HepG2 (cell line): ENCODE measurements around the gene IWS1. TPM values are rescaled to one million over a fixed set of nuclear protein-coding genes. Genes with fewer than 3 reads are reported as not detected.

ENCODE experiments used
- ATAC-seq: fragments of 200-7000 bp; cut with Tn5 transposase; 3 replicates; pipeline ENCODE4 v1.9.1; 2020; ENCODE audit warnings: mild to moderate bottlenecking, moderate library complexity
- BruUV-seq: library from RNA; stranded (reverse); fragments of 400-500 nt; replicated peaks from 2 replicates; lab custom pipeline; 2021; lab: Mats Ljungman, UMichigan
- CTCF ChIA-PET: fragments of 300-600 bp; formaldehyde crosslinking; extraction: SDS; loops from one replicate; lab custom pipeline; 2021; ENCODE audit warnings: low total read pairs, inconsistent platforms, low intra/inter-chr PET ratio; lab: Yijun Ruan, JAX
- POLR2A ChIA-PET: fragments of 350-600 bp; sonication (Branson Sonifier 250); formaldehyde crosslinking; loops from one replicate; lab custom pipeline; 2020; ENCODE audit warnings: antibody characterized with exemption, inconsistent platforms; lab: Yijun Ruan, JAX
- DNase-seq: peaks from one replicate; pipeline ENCODE4 v3.0.0-alpha.2; 2015; ENCODE audit warnings: low spot score
- FAIRE-seq: peaks from 3 replicates; lab custom pipeline; 2011; peaks lifted over from hg19 to GRCh38; lab: Jason Lieb, UNC
- H2AFZ ChIP-seq: one replicate; pipeline ENCODE4 v1.6.1; 2011; ENCODE audit warnings: low read length, inconsistent platforms
- H3K27ac ChIP-seq: fragments of 300-600 bp; 3 replicates; pipeline ENCODE4 v1.8.0; 2011; ENCODE audit warnings: mixed run types, mild to moderate bottlenecking, mixed read lengths, low read length, inconsistent platforms; ENCODE audit not compliant: insufficient read depth; ENCODE audit errors: extremely low read length
- H3K27me3 ChIP-seq, 2 experiments: fragments of 200-600 bp in 1 of 2; 2 replicates in 1 of 2; 3 replicates in 1 of 2; pipeline versions ENCODE4 v1.6.0 to v1.8.0; 2011; ENCODE audit warnings: low read length in 2 of 2, mild to moderate bottlenecking in 2 of 2, moderate library complexity in 2 of 2, inconsistent platforms in 1 of 2; ENCODE audit not compliant: insufficient read depth in 2 of 2, control insufficient read depth in 1 of 2
- H3K36me3 ChIP-seq, 2 experiments: fragments of 200-600 bp in 1 of 2; replicated peaks in 1 of 2; 2 replicates in 1 of 2; 3 replicates in 1 of 2; pipeline versions ENCODE4 v1.5.1 to v1.8.0; 2011; ENCODE audit warnings: low read length in 2 of 2, inconsistent platforms in 1 of 2; ENCODE audit not compliant: insufficient read depth in 2 of 2, control insufficient read depth in 1 of 2
- H3K4me1 ChIP-seq: 2 replicates; pipeline ENCODE4 v1.5.1; 2012; ENCODE audit warnings: low read length, inconsistent platforms; ENCODE audit not compliant: insufficient read depth
- H3K4me2 ChIP-seq: 2 replicates; pipeline ENCODE4 v1.6.0; 2011; ENCODE audit warnings: low read depth, low read length, inconsistent platforms
- H3K4me3 ChIP-seq, 3 experiments: fragments of 200-600 bp in 1 of 3; sonication (generic), shearing (Covaris generic) in 1 of 3; replicated peaks in 1 of 3; 2 replicates each; pipeline ENCODE4 v1.5.1; 2011 to 2016; ENCODE audit warnings: low read length in 3 of 3, inconsistent platforms in 2 of 3, low read depth in 2 of 3, mild to moderate bottlenecking in 2 of 3, control low read depth in 1 of 3, mixed read lengths in 1 of 3; ENCODE audit not compliant: insufficient read depth in 1 of 3
- H3K79me2 ChIP-seq: one replicate; pipeline ENCODE4 v1.6.1; 2011; ENCODE audit warnings: low read length, inconsistent platforms; ENCODE audit not compliant: insufficient read depth
- H3K9ac ChIP-seq: 2 replicates; pipeline ENCODE4 v1.6.0; 2011; ENCODE audit warnings: mild to moderate bottlenecking, low read depth, low read length, inconsistent platforms; ENCODE audit not compliant: insufficient read depth
- H3K9me3 ChIP-seq: 2 replicates; pipeline ENCODE4 v1.5.1; 2012; ENCODE audit warnings: mild to moderate bottlenecking, low read length
- H4K20me1 ChIP-seq: 2 replicates; pipeline ENCODE4 v1.6.0; 2011; ENCODE audit warnings: inconsistent platforms, mild to moderate bottlenecking, low read length, moderate library complexity; ENCODE audit not compliant: insufficient read depth
- E2F2 ChIP-seq: sonication (generic); formaldehyde crosslinking; IDR thresholded peaks from 2 replicates; pipeline ENCODE4 v1.4.0; 2020; ENCODE audit warnings: missing genetic modification reagents, borderline replicate concordance
- FOSL1 ChIP-seq: sonication (generic); formaldehyde crosslinking; IDR thresholded peaks from 2 replicates; pipeline ENCODE4 v1.9.0; 2021; ENCODE audit warnings: missing genetic modification reagents, borderline replicate concordance
- FOXO4 ChIP-seq: sonication (generic); formaldehyde crosslinking; conservative IDR thresholded peaks from 2 replicates; pipeline ENCODE4 v1.8.1; 2023; ENCODE audit warnings: missing genetic modification reagents
- HINFP ChIP-seq: sonication (generic); formaldehyde crosslinking; IDR thresholded peaks from 2 replicates; pipeline ENCODE4 v1.4.0; 2020; ENCODE audit warnings: low read depth, mild to moderate bottlenecking, missing genetic modification reagents
- JDP2 ChIP-seq: sonication (generic); formaldehyde crosslinking; IDR thresholded peaks from 2 replicates; pipeline ENCODE4 v1.8.1; 2022; ENCODE audit warnings: missing genetic modification reagents, borderline replicate concordance
- KDM5B ChIP-seq: sonication (generic); formaldehyde crosslinking; IDR thresholded peaks from 2 replicates; pipeline ENCODE4 v1.4.0; 2020; ENCODE audit warnings: missing genetic modification reagents, mild to moderate bottlenecking, borderline replicate concordance
- KLF9 ChIP-seq: IDR thresholded peaks from 2 replicates; pipeline ENCODE4 v1.6.1; 2016; ENCODE audit warnings: low read depth
- PLRG1 ChIP-seq: fragments of 450-650 bp; conservative IDR thresholded peaks from 2 replicates; pipeline ENCODE4 v1.6.1; 2016
- PPARG ChIP-seq: conservative IDR thresholded peaks from 2 replicates; pipeline ENCODE4 v1.6.1; 2016; ENCODE audit warnings: missing biosample characterization, missing genetic modification reagents
- PRMT3 ChIP-seq: sonication (generic); formaldehyde crosslinking; IDR thresholded peaks from 2 replicates; pipeline ENCODE4 v1.8.1; 2022; ENCODE audit warnings: low read depth, mild to moderate bottlenecking, moderate library complexity, missing genetic modification reagents, borderline replicate concordance
- RAD21 ChIP-seq: fragments of 450-650 bp; formaldehyde crosslinking; IDR thresholded peaks from 2 replicates; pipeline ENCODE4 v1.5.0; 2020; ENCODE audit warnings: mild to moderate bottlenecking
- SRSF4 ChIP-seq: fragments of 200-400 bp; formaldehyde crosslinking; IDR thresholded peaks from one replicate; pipeline ENCODE4 v1.6.1; 2018; ENCODE audit warnings: mild to moderate bottlenecking, low read depth, low read length, moderate library complexity; ENCODE audit not compliant: poor library complexity, severe bottlenecking
- TRIM24 ChIP-seq: sonication (generic); formaldehyde crosslinking; IDR thresholded peaks from 2 replicates; pipeline ENCODE4 v1.8.0; 2022; ENCODE audit warnings: mild to moderate bottlenecking, missing genetic modification reagents
- ZNF33B ChIP-seq: sonication (generic); formaldehyde crosslinking; IDR thresholded peaks from 2 replicates; pipeline ENCODE4 v1.5.1; 2020; ENCODE audit warnings: mild to moderate bottlenecking, missing genetic modification reagents
- ZNF354B ChIP-seq: sonication (generic); formaldehyde crosslinking; IDR thresholded peaks from 2 replicates; pipeline ENCODE4 v1.8.0; 2022; ENCODE audit warnings: mild to moderate bottlenecking, missing genetic modification reagents
- ZNF629 ChIP-seq: sonication (generic); formaldehyde crosslinking; conservative IDR thresholded peaks from 2 replicates; pipeline ENCODE4 v1.5.0; 2020; ENCODE audit warnings: missing genetic modification reagents
- WGBS: methylation state at CpG from one replicate; pipeline ENCODE4 v1.1.6; 2017; ENCODE audit warnings: low lambda C conversion rate; 5-methylcytosine and 5-hydroxymethylcytosine counted together
- in situ Hi-C: cut with HindIII; loops from 2 replicates; pipeline ENCODE4 v1.10.0; 2017; ENCODE audit warnings: low pct_unique_long_range_greater_than_20kb; ENCODE audit not compliant: extremely low pct_ligation_motif_present
- intact Hi-C: fragments of 100-400 bp; cut with micrococcal nuclease; formaldehyde crosslinking; loops from one replicate; pipeline ENCODE4 v1.10.0; 2022; ENCODE audit not compliant: unreplicated experiment
- polyA plus RNA-seq, 8 experiments: library from polyadenylated mRNA; depleted of rRNA in 3 of 8; stranded (reverse) in 7 of 8; unstranded in 1 of 8; fragments of >200 nt; fragmentation: Illumina TruSeq in 4 of 8; extraction: Trizol in 4 of 8; gene quantifications; 2 replicates each; pipeline versions ENCODE4 v1.2.1 to v1.2.3, GENCODE V29; 2011 to 2016; ENCODE audit warnings: low read depth in 4 of 8, missing spikeins in 1 of 8, mixed read lengths in 1 of 8; ENCODE audit not compliant: insufficient read depth in 1 of 8
- total RNA-seq, 5 experiments: library from RNA; depleted of rRNA; stranded (reverse); fragments of >200 nt; fragmentation: Illumina TruSeq; extraction: Trizol; gene quantifications; 2 replicates each; pipeline ENCODE4 v1.2.3, GENCODE V29; 2016; ENCODE audit warnings: low read depth in 1 of 5

The IWS1 gene
- total and polyA plus RNA-seq, 2 of the 13 experiments (the other 11 are each of a cell fraction or from before 2014, with no cell fraction given) = 28.9 to 62.3 TPM

GRCh38 chr2:127506510-127506909, 19.8 kb downstream of the IWS1 start:
- WGBS = 97% methylated on average over 1 of the region's 1 CpG
- CTCF ChIA-PET = no interaction called here
- Histone ChIP-seq H3K4me3 (no peak overlapping the region), H3K4me1 (peaks cover 35% of the 10 kb centered on the region), H3K27ac (no peak overlapping the region), H3K79me2 (peaks cover 53% of the 10 kb centered on the region), H3K9me3 (no peaks in the 10 kb centered on the region), H3K4me2 (no peak overlapping the region), H3K36me3 (peaks cover 25 to 54% of the 10 kb centered on the region in 2 experiments), H3K27me3 (no peaks in the 10 kb centered on the region), H4K20me1 (peaks cover 35% of the 10 kb centered on the region), H2AFZ (no peak overlapping the region), H3K9ac (no peak overlapping the region)
- intact Hi-C loops = no loop called here
- DNase-seq (no peak), FAIRE-seq (no peak), ATAC-seq (no peak)
- BruUV-seq = no TSS peak
- POLR2A ChIA-PET = interaction anchor here (0.9 kb wide), 1 partner anchor 20 kb away, joined by 3 read pairs; the partner anchor contains the start of gene IWS1
- in situ Hi-C loops = no loop called here
- TF ChIP-seq PPARG (no peak), E2F2 (CRISPR knock-in tag) (no peak), FOSL1 (CRISPR knock-in tag) (no peak), PRMT3 (no peak), ZNF354B (CRISPR knock-in tag) (no peak), KLF9 (no peak), FOXO4 (no peak), ZNF629 (CRISPR knock-in tag) (no peak), TRIM24 (CRISPR knock-in tag) (no peak), PLRG1 (no peak), KDM5B (CRISPR knock-in tag) (no peak), RAD21 (CRISPR knock-in tag) (no peak), HINFP (CRISPR knock-in tag) (no peak), ZNF33B (no peak), JDP2 (no peak), SRSF4 (no peak)
